Measurements from ENCODE around the gene SEMA4A. TPM values are rescaled to one million over a fixed set of nuclear protein-coding genes. Genes with fewer than 3 reads are reported as not detected.

SEMA4A gene
- total RNA-seq, 2 experiments from 2014 or later = 77.8 to 196 TPM

DNA sequence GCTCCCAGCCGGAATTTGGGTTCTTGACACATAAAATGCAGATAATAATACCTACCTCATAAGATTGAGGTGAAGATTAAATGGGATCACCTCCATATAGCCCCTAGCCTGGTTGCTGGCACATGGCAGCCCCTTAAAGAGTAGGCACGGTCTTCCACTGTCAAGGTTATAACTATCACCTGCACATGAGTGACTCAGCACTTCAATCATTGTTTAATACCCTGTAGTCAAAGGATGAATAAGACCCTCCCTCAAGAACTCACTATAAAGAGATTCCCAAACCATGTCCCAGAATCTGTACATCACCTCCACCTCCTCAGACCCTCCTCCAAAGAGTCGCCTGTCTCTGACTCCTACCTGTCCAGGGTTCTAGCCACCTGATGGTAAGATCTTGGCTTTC is 45.3 kb upstream of the SEMA4A start:
- no peak overlapping the region for H3K4me3 ChIP-seq (ENCODE audit: low read depth, low read length, poor library complexity, severe bottlenecking)
- TF ChIP-seq, protein P1, sequence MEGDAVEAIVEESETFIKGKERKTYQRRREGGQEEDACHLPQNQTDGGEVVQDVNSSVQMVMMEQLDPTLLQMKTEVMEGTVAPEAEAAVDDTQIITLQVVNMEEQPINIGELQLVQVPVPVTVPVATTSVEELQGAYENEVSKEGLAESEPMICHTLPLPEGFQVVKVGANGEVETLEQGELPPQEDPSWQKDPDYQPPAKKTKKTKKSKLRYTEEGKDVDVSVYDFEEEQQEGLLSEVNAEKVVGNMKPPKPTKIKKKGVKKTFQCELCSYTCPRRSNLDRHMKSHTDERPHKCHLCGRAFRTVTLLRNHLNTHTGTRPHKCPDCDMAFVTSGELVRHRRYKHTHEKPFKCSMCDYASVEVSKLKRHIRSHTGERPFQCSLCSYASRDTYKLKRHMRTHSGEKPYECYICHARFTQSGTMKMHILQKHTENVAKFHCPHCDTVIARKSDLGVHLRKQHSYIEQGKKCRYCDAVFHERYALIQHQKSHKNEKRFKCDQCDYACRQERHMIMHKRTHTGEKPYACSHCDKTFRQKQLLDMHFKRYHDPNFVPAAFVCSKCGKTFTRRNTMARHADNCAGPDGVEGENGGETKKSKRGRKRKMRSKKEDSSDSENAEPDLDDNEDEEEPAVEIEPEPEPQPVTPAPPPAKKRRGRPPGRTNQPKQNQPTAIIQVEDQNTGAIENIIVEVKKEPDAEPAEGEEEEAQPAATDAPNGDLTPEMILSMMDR (conservative IDR thresholded peaks at IDR 0.05; ENCODE audit: low read length) = no peak
- no peak for TF ChIP-seq EZH2phosphoT487 (IDR thresholded peaks at IDR 0.05; ENCODE audit: borderline replicate concordance, low read depth, low read length)
- no TSS peak for BruUV-seq (replicated peaks)
- H3K4me1 ChIP-seq (ENCODE audit: insufficient read depth, low read length, poor library complexity, severe bottlenecking) = peaks cover 11% of the 10 kb centered on the region
- H3K9me2 ChIP-seq (ENCODE audit: insufficient read depth, low read length) = no peaks in the 10 kb centered on the region
- ChIA-PET CTCF (ENCODE audit: unreplicated experiment) (no interaction called here), POLR2A (interaction anchor here (0.6 kb wide), 1 partner anchor 34 kb away, joined by 4 read pairs; no protein-coding TSS in a partner anchor)
- H3K4me2 ChIP-seq (ENCODE audit: low read length) = no peak overlapping the region
- no peaks in the 10 kb centered on the region for H3K36me3 ChIP-seq (ENCODE audit: insufficient read depth, low read length)
- intact Hi-C loops (cut with micrococcal nuclease; ENCODE audit: unreplicated experiment) = no loop called here
- no peak overlapping the region for H3K27ac ChIP-seq (ENCODE audit: low read depth, low read length, poor library complexity, severe bottlenecking)
- H4K20me1 ChIP-seq (ENCODE audit: insufficient read depth, low read length) = no peaks in the 10 kb centered on the region
- no peaks in the 10 kb centered on the region for H3K9me3 ChIP-seq (ENCODE audit: low read length)
- H3K79me2 ChIP-seq (ENCODE audit: insufficient read depth, low read depth, low read length) = no peaks in the 10 kb centered on the region
- no peak overlapping the region for H2AFZ ChIP-seq (ENCODE audit: low read length)
- no peak for DNase-seq (ENCODE audit: low spot score)

DNA sequence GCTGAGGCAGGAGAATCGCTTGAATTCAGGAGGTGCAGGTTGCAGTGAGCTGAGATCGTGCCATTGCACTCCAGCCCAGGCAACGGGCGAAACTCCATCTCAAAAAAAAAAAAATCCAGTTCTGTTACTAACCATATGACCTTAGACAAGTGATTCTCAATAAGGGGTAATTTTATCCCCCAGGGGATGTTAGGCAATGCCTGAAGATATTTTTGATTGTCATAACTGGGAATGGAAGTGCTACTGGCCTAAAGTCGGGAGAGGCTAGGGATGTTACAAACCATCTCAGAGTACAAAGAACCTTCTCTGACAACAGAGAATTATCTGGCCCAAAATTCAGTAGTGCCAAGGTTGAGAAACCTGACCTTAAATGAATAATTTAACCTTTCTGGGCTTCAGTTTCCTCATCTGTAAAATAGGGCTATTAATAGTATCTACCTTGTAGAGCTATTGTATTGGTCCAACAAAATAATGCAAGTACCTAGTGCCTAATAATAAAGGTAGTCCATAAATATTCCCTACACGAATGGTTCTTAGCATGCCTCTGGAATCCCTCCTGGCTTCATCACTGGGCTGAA is 44.6 kb upstream of the SEMA4A start:
- POLR2A ChIA-PET = no interaction called here
- Histone ChIP-seq H3K27ac (ENCODE audit: low read depth, low read length, poor library complexity, severe bottlenecking) (no peak overlapping the region), H3K4me3 (ENCODE audit: low read depth, low read length, poor library complexity, severe bottlenecking) (no peak overlapping the region), H2AFZ (ENCODE audit: low read length) (no peak overlapping the region), H3K4me1 (ENCODE audit: insufficient read depth, low read length, poor library complexity, severe bottlenecking) (peaks cover 11% of the 10 kb centered on the region), H3K79me2 (ENCODE audit: insufficient read depth, low read depth, low read length) (no peaks in the 10 kb centered on the region), H3K9me2 (ENCODE audit: insufficient read depth, low read length) (no peaks in the 10 kb centered on the region), H3K9me3 (ENCODE audit: low read length) (no peaks in the 10 kb centered on the region), H4K20me1 (ENCODE audit: insufficient read depth, low read length) (no peaks in the 10 kb centered on the region), H3K36me3 (ENCODE audit: insufficient read depth, low read length) (no peaks in the 10 kb centered on the region), H3K4me2 (ENCODE audit: low read length) (no peak overlapping the region)
- TF ChIP-seq EZH2phosphoT487 (IDR thresholded peaks at IDR 0.05; ENCODE audit: borderline replicate concordance, low read depth, low read length) = no peak
- TF ChIP-seq, protein P1 (conservative IDR thresholded peaks at IDR 0.05; ENCODE audit: low read length) = no peak
- intact Hi-C loops (cut with micrococcal nuclease; ENCODE audit: unreplicated experiment) = no loop called here
- no TSS peak for BruUV-seq (replicated peaks)
- DNase-seq (ENCODE audit: low spot score) = no peak
- CTCF ChIA-PET (ENCODE audit: unreplicated experiment) = no interaction called here

DNA sequence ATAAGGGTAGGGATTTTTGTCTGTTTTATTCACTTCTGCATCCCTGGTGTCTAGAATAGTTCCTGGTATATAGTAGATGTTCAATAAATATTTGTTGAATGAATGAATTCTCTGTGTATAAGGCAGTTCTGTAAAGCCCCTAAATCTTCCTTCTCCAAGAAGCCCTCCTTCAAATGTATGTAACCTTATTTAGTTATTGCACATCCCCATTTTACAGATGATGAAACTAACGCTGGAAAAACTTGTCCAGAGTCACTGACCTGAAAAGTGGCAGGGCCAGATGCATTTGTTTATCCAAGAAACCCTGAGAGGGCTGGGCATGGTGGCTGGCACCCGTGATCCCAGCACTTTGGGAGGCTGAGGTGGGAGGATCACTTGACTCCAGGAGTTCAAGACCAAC is 43.1 kb upstream of the SEMA4A start:
- Histone ChIP-seq H3K4me1 (ENCODE audit: insufficient read depth, low read length, poor library complexity, severe bottlenecking) (peaks cover 11% of the 10 kb centered on the region), H3K4me3 (ENCODE audit: low read depth, low read length, poor library complexity, severe bottlenecking) (no peak overlapping the region), H2AFZ (ENCODE audit: low read length) (no peak overlapping the region), H4K20me1 (ENCODE audit: insufficient read depth, low read length) (no peaks in the 10 kb centered on the region), H3K9me2 (ENCODE audit: insufficient read depth, low read length) (no peaks in the 10 kb centered on the region), H3K36me3 (ENCODE audit: insufficient read depth, low read length) (no peaks in the 10 kb centered on the region), H3K27ac (ENCODE audit: low read depth, low read length, poor library complexity, severe bottlenecking) (no peak overlapping the region), H3K9me3 (ENCODE audit: low read length) (no peaks in the 10 kb centered on the region), H3K4me2 (ENCODE audit: low read length) (no peak overlapping the region), H3K79me2 (ENCODE audit: insufficient read depth, low read depth, low read length) (no peaks in the 10 kb centered on the region)
- DNase-seq (ENCODE audit: low spot score) = no peak
- intact Hi-C loops (cut with micrococcal nuclease; ENCODE audit: unreplicated experiment) = no loop called here
- BruUV-seq (replicated peaks) = no TSS peak
- ChIA-PET CTCF (ENCODE audit: unreplicated experiment) (no interaction called here), POLR2A (no interaction called here)
- TF ChIP-seq, protein P1 (conservative IDR thresholded peaks at IDR 0.05; ENCODE audit: low read length) = no peak
- no peak for TF ChIP-seq EZH2phosphoT487 (IDR thresholded peaks at IDR 0.05; ENCODE audit: borderline replicate concordance, low read depth, low read length)
